Measurements from ENCODE around the gene MGMT.

Gene MGMT

DNA sequence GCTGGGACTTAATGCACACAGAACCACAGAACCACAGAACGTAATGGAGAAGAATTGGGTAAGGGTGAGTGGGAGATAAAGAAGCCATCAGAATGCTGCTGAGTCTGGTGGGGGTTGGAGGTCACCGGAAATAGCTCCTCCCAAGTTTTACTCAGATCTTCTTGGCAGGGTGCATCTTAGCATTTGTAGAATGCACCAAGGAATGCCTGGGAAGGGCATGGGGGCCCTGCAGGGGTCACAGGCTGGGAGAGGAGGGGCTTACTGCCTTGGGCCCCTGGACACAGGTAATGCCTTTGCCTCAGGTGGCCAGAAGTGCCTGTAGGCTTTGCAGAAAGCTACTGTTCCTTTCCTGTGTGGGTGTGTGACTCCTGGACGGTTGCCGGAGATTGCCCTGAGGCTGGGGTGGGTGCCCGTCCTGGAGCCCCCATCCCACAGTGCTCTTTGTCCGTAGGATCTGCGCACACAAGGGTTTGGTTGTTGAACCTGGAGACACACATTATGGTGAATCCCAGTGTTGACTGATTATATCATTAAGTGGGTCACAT, 55.1 kb downstream of the MGMT start:
- no peak for DNase-seq

- no peak for DNase-seq
These were observed 56.1 kb downstream of the MGMT start for GRCh38 chr10:129523031-129523722.

DNA sequence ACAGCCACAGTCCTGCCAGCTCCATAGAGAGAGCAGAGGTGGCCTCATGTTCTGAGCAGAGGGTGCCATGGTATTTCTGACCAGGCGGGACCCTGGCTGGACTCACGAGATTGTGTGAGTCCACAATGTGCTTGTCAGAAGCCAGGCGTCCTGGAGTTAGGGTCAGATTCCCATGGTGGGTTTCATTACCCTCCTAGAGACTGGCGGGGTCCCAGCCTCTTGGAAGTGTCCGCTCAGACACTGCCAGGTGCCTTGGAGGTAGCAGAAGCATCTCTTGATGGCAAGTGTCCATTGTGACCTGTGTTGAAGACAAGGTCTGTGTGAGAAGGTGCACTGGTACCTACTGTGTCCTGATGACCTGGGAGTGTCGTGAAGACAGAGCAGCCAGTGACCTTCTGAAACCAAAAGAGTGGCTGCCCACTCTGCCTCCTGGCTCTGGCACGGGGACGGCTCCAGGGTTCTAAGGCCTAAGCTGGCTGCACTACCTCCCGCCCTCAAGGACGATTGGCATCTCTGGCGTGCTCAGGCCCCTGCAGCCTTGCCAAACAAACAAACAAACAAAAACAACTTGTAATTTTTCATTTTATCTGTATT, 56.8 kb downstream of the MGMT start:
- DNase-seq = no peak

GRCh38 chr10:129524936-129525335, 57.9 kb downstream of the MGMT start:
- no peak for DNase-seq

GRCh38 chr10:129525401-129525801, 58.4 kb downstream of the MGMT start:
- no peak for DNase-seq

DNA sequence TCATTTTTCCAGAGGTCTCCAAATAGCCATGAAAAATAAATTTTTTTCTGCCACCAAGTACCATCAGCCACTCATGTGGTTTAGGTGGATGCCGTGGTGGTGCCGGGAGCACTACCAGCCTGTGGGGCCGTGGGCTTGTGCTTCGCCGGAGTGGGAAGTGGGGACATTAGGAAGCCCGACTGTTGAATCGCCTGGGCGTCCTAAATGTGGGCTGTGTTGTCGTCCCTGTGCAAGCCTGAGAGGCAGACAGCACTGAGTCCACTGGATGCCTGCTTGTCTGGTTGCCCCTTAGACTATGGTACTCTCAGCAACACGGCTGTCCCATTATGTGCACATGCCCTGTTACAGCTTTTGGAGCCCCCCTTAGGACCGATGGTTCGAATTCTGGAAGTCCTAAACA, 59.9 kb downstream of the MGMT start:
- DNase-seq = no peak

DNA sequence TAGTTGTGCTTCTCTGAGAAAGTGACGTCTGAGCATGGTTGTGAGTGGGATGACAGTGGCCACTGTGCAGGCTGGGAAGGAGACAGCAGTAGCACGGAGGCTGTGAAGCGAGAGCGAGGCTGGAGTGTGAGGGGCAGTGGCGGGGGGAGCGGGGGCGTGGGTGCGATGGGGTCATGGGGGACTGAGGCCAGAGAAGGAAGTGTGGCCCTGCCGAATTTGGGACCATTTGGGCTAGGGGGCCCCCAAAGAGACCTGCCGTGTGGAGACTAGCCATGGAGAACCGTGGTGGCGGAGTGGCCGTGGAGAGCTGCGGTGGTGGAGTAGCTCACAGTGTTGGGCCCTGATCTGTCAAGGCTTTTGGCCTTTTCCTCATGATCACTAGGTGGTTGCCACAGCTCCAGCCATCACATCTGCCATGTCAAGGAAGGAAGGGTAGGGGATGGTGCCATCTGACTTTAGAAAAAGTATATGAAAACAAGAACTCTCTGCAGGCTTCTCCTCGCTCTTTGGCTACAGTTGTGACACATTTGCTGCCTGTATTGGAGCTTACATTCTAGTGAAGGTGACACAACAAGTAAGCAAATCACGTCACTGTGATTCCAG, 61.4 kb downstream of the MGMT start:
- no peak for DNase-seq

DNA sequence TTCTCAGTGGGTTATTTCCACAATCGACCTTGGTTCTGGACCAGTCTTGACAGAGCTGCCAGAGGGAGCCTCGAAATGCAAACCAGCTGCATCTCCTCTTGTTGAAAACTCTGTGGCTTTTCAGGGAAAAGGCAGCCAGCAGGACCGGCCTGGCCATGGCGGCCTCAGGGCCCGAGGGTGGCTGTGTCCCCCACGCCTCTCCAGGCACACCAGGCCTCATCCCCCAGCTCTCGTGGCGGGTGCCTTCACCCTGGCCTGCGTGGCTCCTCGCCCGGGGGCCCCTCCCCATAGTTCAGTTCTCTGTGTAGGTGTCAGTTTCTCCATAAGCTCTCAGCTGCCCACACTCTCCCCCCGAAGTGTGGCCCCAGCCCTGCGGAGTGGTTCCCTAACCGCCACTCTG, 63.5 kb downstream of the MGMT start:
- DNase-seq = no peak

DNA sequence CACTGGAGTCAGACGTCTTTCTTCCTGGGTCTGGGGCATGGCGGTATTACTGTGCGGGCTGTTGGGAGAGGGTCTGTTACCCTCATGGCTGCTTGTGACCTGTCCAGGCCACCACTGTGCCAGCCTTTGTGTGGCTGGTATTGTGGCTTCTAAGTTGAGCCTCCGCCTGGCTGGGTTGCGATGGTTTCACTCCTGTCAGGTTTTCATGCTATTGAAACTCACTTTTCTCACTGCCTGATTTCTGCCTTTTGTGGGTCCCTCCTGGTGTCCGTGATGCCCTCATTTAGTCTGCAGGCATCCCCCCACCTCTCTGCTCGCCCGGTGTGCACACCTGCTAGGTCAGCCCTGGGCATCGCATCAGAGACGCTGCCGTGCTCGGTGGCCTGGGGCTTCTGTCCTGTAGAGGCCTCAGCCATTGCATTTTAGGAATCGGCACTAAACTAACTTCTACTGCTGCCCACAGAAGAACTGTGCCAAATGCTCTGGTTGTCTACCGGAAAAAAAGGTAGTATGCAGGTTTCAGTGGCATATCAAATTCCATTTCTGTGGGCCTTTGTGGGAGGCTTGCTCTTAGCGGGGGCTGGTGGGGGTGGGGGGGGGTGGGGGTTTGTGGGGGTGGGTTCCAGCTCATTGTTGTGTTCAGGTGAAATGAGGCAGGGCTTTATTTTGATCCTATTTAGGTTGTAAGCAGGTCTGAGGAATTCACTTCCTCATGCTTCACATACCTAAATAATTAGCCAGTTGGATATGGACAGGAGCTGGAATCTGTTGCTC, 64.3 kb downstream of the MGMT start:
- DNase-seq = no peak

- no peak for DNase-seq
These were observed 65.1 kb downstream of the MGMT start for GRCh38 chr10:129531969-129532660.

DNA sequence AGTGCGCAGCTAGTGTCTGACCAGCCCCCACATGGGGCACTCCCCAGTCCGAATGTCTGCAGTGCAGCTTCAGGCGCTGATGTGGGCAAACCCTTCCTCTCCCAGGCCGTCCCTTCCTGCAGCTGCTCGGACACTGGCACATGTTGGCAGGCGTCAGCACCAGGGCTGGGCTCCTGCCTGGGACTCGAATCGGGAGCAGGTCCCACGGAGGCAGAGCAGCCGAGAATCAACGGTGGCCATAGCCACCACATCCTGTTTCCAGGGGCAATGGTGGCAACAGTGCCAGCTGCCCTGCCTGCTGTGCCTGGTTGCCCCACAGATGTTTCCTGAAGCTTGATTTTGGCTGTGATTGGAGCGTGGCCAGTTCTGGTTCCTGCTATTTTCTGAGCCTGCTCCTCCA, 65.8 kb downstream of the MGMT start:
- DNase-seq = no peak

DNA sequence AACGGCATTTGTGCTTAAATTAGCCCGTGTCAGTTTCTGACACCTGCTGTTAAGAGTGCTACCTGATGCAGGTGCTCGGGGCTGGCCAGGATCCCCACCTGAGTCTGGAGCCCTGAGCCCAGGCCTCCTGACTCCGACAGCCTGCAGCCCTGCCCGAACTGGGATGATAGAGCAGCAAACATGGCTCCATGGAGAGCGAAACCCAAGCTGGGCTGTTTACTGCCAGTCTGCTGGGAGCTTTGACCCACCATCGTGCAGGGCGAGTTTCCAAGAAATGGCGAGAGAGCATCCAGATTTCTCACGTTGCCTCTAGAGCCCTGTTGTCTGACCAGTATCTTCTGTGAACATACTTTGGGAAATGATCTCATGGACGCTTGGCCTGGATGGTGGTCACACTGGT, 66.2 kb downstream of the MGMT start:
- no peak for DNase-seq

GRCh38 chr10:129534826-129535225, 67.8 kb downstream of the MGMT start:
- DNase-seq = no peak

DNA sequence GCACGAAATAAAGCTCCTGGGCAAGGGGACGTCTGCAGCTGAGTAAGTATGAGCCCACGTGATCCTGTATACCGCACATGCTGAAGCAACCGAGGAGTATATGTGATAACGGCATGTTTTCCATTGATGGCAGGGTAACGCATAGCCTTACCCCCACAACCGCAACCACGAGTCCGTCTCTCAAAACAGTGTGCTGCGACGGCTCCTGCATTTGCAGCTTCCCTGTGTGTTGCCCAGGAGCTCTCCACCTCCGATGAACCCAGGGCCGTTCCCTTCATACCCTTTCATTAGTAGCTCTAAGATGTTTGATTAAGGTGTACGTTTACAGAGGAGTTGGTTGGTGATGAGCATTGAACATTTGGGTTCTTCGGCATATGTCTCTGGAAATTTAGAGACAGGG, 69.3 kb downstream of the MGMT start:
- DNase-seq = no peak

GRCh38 chr10:129537151-129537550, 70.1 kb downstream of the MGMT start:
- DNase-seq = no peak

GRCh38 chr10:129538236-129538635, 71.2 kb downstream of the MGMT start:
- no peak for DNase-seq

DNA sequence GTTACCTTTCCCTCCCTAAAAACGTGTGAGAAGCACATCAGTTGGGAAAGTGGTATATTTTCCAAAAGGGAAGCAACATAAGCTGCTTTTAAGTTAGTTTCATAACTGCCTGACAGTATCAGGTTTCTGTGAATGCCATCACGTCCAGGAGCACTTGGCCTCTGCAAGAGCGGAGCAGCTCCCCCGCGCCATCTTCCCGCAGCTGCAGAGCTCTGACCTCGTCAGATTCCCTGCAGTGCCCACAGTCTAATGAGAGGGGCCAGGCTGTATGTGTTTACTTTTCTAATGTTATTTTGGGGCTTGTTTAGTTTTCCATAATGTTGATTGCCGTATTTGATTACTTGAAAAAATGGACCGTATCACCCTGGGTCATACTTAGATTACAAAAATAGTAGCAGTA, 74.2 kb downstream of the MGMT start:
- no peak for DNase-seq

GRCh38 chr10:129541748-129542487, 74.9 kb downstream of the MGMT start:
- DNase-seq = no peak

DNA sequence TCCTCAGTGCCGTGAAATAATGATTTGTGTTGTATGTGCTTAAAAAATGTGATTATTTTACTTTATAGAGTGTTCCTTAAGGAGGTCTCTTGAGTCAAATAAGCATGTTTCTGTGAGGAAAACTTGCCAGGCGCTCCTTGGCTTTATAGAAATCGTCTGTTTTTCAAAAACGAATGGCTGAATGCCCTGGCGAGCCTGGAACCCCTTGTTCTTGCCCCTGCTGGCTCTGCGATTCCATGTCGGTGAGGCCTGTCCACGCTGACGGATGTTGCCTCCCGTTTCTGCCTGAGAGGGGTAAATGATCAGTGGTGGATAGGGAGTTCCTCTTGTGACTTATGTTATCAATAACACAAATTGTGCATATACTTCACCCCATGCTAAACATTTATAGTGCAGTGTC, 75.5 kb downstream of the MGMT start:
- no peak for DNase-seq

GRCh38 chr10:129544205-129545202, 77.5 kb downstream of the MGMT start:
- no peak for DNase-seq

- no peak for DNase-seq
These were observed 78.2 kb downstream of the MGMT start for GRCh38 chr10:129545261-129545660.
